Measurements from ENCODE around the gene PRPF8.

GRCh38 chr17:1730326-1731193 lies 45.9 kb upstream of the PRPF8 start:
- no peak for TF ChIP-seq REST (IDR thresholded peaks at IDR 0.05)
- no peak for TF ChIP-seq CTCF (IDR thresholded peaks at IDR 0.05; ENCODE audit: low read depth, low read length, missing input control)
- no peak for TF ChIP-seq TAF1 (conservative IDR thresholded peaks at IDR 0.05)
- no peak for TF ChIP-seq MAX (IDR thresholded peaks at IDR 0.05)
- no peak for TF ChIP-seq HNF4G (IDR thresholded peaks at IDR 0.05)

Measured in liver (tissue), 3 donors.